Left renal pelvis (tissue), 4 donors: ENCODE measurements around the gene HOXB3. TPM values are rescaled to one million over a fixed set of nuclear protein-coding genes. Genes with fewer than 3 reads are reported as not detected.
"Not testable (repeated sequence)": the region's sequence is repeated elsewhere in the genome, so short reads cannot be mapped to it uniquely, and the experiment has no call there.

ENCODE experiments used
- DNase-seq, 4 donors: peaks; one replicate each; pipeline ENCODE4 v3.0.0-alpha.2; 2013; ENCODE audit warnings: low read depth in 4 of 4, low spot score in 3 of 4
- polyA plus RNA-seq, 4 donors: library from polyadenylated mRNA; unstranded; fragments of 120-200 nt; gene quantifications; one replicate each; pipeline ENCODE4 v1.2.1, GENCODE V29; 2013; ENCODE audit not compliant: insufficient read length in 4 of 4

Gene HOXB3
- polyA plus RNA-seq, 4 donors, result 70.2 to 217 (median 153) TPM

DNA sequence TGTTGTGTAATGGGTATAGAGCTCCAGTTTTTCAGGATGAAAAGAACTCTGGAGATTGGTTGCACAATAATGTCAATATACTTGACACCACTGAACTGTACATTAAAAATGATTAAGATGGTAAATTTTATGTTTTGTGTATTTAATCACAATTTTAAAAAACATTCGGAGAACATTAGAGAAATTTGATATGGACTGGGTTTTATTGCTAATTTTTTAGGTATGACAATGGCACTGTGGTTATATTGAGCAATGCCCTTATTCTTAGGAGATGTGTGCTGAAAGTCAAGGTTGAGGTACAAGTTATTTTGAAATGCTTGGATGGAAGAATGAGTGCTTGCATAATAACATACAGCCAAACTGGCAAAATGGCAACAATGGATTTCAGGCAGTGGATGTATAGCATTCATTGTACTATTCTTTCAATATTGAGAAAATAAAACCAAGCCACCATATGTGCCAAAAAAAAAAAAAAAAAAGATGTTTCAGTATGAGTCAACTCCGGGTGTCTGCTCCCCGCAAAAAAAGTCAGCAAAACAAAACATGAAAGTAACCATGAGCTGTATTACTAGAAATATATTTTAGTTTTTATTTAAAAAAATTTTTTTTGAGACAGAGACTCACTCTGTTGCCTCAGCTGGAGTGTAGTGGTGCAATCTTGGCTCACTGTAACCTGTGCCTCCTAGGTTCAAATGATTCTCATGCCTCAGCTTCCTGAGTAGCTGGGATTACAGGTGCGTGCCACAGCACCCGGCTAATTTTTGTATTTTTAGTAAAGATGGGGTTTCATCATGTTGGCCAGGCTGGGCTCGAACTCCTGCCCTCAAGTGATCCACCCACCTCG is 79.1 kb downstream of the HOXB3 start:
- no peak for DNase-seq

DNA sequence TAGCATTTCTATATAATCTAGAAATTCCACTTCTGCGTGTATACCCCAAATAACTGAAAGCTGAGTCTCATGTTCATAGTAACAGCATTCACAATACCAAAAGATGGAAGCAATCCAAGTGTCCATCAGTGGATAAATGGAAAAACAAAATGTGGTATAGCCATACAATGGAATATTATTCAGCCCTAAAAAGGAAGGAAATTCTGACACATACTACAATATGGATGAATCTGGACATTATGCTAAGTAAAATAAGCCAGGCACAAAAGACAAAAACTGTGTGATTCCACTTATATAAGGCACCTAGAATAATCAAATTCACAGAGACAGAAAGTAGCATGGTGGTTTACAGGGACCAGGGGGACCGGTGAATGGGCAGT is 79.7 kb downstream of the HOXB3 start:
- no peak for DNase-seq

DNA sequence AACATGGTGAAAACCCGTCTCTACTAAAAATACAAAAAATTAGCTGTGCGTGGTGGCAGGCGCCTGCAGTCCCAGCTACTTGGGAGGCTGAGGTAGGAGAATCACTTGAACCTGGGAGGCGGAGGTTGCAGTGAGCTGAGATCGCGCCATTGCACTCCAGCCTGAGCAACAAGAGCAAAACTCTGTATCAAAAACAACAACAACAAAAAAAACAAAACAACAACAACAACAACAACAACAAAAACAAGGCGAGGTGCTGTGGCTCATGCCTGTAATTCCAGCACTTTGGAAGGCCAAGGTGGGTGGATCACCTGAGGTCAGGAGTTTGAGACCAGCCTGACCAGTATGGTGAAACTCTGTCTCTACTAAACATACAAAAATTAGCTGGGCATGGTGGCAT is 80.3 kb downstream of the HOXB3 start:
- not testable (repeated sequence) for DNase-seq

DNA sequence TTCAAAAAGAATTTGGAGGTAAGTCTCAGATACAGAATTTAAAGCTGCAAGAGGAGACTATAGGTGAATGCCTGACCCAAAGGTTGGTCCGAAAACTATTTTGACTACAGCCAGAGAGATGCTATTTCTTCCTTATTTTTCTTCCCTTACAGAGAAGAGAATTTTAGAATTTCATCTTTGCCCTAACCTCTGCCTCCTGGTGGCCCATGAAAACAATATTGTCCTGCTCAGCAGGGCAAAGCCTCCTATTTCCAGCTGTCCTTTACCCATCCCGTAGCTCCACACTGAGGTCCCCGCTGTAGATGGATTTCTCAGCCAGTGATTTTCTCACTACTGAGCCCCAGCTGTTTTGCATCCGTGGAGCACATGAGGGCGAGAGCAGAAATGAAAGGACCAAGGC is 83.8 kb downstream of the HOXB3 start:
- DNase-seq, result no peak

DNA sequence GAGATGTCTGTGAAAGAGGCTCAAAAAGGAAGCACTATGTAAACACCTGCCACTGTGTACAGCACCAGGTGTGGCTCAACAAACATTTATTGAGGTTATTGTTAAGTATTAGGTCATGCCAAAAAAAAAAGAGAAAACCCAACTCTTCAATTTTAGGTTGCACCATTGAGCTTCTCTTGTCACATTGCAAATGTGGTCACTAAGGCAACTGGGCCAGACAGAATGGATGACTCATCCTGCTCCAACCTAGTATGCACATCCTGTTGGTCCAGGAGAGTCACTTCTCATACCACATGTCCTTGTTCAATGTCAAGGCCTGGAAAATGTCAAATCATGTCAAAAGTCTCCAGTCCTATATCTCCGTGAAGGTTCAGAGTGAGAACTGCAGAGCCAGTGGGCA is 84.3 kb downstream of the HOXB3 start:
- DNase-seq, result no peak

DNA sequence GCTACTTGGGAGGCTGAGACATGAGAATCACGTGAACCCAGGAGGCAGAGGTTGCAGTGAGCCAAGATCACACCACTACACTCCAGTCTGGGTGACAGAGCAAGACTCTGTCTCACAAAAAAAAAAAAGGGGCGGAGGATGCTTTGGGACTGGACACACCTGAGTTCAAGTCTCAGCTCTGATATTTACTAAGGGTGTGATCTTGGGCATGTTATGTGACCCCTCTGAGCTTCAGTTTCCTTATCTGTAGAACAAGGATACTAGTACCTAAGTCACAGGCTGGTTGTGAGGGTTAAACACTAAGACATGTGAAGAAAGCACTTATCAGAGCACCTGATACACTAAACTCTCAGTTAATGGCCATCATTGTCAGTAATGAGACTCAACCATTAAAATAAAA is 85.1 kb downstream of the HOXB3 start:
- no peak for DNase-seq

DNA sequence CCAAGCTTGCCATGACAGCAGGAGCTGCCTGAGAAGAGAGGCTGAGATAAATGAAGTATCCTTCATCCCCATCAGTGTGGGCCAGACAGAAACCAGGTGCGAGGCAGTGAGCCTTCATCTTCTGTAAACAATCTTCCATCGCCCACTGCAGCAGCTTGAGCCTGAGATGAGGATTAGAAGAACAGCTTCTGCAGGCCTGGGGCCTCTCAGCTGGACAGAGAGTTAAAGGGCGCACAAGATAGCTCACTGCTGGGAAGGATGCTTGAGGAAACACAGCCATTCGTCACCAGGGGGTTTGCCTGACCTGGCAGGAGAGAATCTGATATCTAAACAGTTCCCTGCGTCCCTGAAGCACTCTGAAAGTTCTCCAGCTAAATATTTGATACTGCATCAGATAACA is 86.3 kb downstream of the HOXB3 start:
- DNase-seq, result no peak

DNA sequence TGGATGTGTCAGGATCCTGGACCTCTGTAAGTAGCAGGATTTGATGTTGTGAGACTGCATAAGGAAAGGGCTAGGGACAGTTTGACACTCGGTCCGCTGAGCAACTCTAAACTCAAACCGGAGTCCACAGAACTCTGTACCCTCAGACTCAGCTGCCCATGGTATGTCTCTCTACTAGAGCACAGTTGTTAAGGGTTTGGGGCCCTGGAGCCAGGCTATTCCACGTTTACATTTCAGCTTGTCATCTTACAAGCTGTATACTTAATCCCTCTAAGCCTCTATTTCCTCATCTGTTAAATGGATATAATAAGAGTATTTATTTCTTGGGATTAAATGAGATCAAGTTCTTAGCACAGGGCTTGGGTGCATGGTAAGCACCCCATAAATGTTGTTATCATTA is 87.1 kb downstream of the HOXB3 start:
- DNase-seq, result no peak

DNA sequence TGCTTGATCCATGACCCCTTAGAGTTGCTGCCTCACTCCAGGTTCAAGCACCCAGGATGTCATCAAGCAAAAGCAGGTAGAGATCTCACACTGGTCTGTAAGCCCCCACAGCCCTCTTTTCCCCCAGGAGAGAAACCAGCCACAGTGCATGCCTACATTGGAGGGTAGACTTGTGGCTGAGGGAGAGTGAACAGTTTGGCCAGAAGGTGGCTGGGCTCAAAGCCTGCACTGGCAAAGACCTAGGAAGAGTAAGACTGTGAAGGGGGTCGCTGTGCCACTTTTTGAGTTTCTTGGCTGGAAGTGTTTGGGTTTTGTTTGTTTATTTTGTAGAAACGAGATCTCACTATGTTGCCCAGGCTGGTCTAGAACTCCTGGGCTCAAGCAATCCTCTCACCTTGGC is 87.7 kb downstream of the HOXB3 start:
- DNase-seq, result no peak

DNA sequence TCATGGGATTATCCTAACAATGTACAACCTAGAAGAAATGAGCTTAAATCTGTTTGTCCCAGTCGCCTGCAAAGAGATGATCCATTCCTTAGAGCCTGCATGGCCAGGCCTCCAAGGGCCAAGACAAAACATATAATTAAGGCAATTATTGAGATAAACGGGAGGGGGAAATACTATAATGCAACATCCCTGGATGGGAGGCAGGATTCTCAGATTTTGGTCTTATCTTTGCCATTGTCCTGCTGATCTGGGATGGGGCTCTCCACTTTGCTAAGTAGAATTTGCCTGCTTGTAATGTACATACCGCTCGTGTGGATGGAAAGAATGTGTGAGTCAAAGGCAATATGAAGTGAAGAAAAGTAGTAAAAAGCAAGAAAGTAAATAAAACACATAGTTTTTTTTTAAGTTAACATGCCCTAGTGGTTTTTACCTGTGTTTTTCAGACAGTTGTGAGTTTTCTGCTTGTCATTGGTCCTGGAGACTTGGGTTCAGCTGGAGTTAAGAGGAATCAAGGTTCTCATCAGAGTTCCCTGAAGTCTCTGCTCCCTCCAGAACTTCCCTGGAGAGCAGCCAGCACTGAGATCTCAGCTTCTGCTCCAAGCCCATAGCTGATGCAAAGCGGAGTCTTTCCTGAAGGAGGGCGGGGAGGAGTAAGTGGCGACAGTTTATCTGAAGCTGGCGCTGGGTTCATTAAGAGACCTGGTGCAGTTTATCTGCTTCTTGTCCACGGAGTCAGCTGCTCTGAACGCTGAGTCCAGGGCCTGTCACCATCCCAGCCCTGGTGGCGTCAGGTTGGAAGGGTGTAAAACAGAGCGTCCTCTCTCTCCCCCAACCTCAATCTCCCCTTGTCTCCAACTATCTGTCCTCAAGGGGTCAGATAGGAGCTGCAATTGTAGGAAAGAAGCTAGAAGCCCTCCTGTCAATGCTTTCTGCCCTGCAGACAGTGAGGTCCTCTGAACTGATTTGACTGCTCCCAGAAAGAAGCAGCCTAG is 89.3 kb downstream of the HOXB3 start:
- no peak for DNase-seq

DNA sequence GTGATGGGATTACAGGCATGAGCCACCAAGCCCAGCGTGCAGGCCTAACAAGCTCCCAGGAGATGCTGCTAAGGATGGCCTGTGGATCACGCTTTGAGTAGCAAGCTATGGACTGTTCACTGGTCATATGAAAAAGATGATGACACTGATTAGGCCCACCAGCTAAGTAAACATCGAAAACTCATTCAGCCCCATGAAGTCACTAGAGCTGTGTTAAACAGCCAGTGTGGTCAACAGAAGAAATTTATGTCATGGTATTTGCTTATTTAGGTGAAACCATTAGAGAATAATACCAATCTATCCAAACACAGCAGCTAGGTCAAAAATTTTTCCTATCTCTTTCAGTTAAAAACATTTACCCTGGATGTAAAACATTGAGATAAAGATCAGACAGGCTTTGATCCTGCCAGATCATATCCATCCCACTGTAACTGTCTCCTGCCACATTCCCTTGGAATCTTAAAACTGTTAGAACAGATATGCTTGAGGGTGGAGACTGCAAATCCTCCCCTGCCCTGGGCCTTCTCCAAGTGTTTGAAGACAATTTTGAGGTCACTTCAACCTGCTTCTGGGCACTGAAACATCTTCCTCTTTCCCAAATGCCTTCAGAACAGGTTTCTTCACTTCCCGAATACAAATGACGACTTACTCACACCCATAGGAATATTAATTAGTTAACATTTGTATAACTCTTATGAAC is 90.2 kb downstream of the HOXB3 start:
- no peak for DNase-seq

DNA sequence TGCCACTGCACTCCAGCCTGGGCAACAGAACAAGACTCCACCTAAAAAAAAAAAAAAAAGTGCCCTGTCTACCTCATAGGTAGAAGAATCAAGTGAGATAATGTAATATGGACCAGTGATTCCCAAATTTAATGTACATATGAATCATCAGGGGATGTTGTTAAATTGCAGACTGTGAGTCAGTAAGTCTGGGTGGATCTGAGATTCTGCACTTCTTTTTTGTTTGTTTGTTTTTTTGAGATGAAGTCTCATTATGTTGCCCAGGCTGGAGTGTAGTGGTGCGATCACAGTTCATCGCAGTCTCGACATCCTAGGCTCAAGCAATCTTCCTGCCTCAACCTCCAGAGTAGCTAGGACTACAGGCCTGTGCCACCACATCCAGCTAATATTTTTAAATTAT is 90.8 kb downstream of the HOXB3 start:
- DNase-seq, result no peak

Other genes starting within 250 kb of the HOXB3 start
- gene SKAP1, start 160.0 kb downstream of the HOXB3 start, polyA plus RNA-seq, result 10 to 100 TPM in 3 of 4 donors, 1 to 10 TPM in 1; 1.6 to 12.7 (median 11.3) TPM
- gene HOXB1, start 59.2 kb downstream of the HOXB3 start, polyA plus RNA-seq, result under 1 TPM in 3 of 4 donors, not detected in 1; 0.21 to 0.75 (median 0.37) TPM
- gene HOXB2, start 45.1 kb downstream of the HOXB3 start, polyA plus RNA-seq, result 10 to 100 TPM; 19.5 to 61.6 (median 46.1) TPM
- gene HOXB4, start 11.9 kb downstream of the HOXB3 start, polyA plus RNA-seq, result 10 to 100 TPM in 2 of 4 donors, 1 to 10 TPM in 2; 3.5 to 20.3 (median 11.4) TPM
- 10 to 100 TPM; 13.7 to 51.2 (median 30.4) TPM for gene HOXB5, start 3.5 kb upstream of the HOXB3 start, polyA plus RNA-seq
- 100 to 1,000 TPM in 1 of 4 donors, 10 to 100 TPM in 3; 25.6 to 153 (median 86.0) TPM for gene HOXB6, start 14.7 kb upstream of the HOXB3 start, polyA plus RNA-seq
- gene HOXB7, start 20.8 kb upstream of the HOXB3 start, polyA plus RNA-seq, result 10 to 100 TPM in 3 of 4 donors, 1 to 10 TPM in 1; 6.0 to 53.3 (median 39.3) TPM
- gene HOXB8, start 25.1 kb upstream of the HOXB3 start, polyA plus RNA-seq, result 10 to 100 TPM in 3 of 4 donors, 1 to 10 TPM in 1; 5.1 to 61.5 (median 46.5) TPM
- gene HOXB9, start 36.1 kb upstream of the HOXB3 start, polyA plus RNA-seq, result 10 to 100 TPM; 13.0 to 71.8 (median 60.8) TPM
- gene PRAC1, start 132.3 kb upstream of the HOXB3 start, polyA plus RNA-seq, result not detected
- gene PRAC2, start 132.9 kb upstream of the HOXB3 start, polyA plus RNA-seq, result not detected
- gene HOXB13, start 138.5 kb upstream of the HOXB3 start, polyA plus RNA-seq, result not detected
- gene TTLL6, start 227.0 kb upstream of the HOXB3 start, polyA plus RNA-seq, result under 1 TPM in 3 of 4 donors, not detected in 1; 0.24 to 0.67 (median 0.32) TPM
- gene CALCOCO2, start 240.8 kb upstream of the HOXB3 start, polyA plus RNA-seq, result 10 to 100 TPM; 71.0 to 87.9 (median 81.8) TPM